BLaER1 treated with 17β-estradiol and CSF1 and Interleukin-3, amounts not matched to agents 10 nM and 100 nM (cell line): Measurements from ENCODE around the gene C19orf81.

Source experiments
- H3K27ac ChIP-seq, 11 experiments: shearing (Covaris generic); formaldehyde crosslinking; 2 replicates each; pipeline ENCODE4 v1.8.1; 2022
- H3K27me3 ChIP-seq, 11 experiments: shearing (Covaris generic); formaldehyde crosslinking; 2 replicates each; pipeline ENCODE4 v1.8.1; 2022
- H3K36me3 ChIP-seq, 11 experiments: shearing (Covaris generic); formaldehyde crosslinking; 2 replicates each; pipeline ENCODE4 v1.8.1; 2022
- H3K4me1 ChIP-seq, 10 experiments: shearing (Covaris generic); formaldehyde crosslinking; 2 replicates each; pipeline ENCODE4 v1.8.1; 2022
- H3K4me2 ChIP-seq, 11 experiments: shearing (Covaris generic); formaldehyde crosslinking; 2 replicates each; pipeline ENCODE4 v1.8.1; 2022
- H3K4me3 ChIP-seq, 10 experiments: shearing (Covaris generic); formaldehyde crosslinking; 2 replicates each; pipeline ENCODE4 v1.8.1; 2022
- H3K9ac ChIP-seq, 11 experiments: shearing (Covaris generic); formaldehyde crosslinking; 2 replicates each; pipeline ENCODE4 v1.8.1; 2022
- H3K9me3 ChIP-seq, 11 experiments: shearing (Covaris generic); formaldehyde crosslinking; replicated peaks in 1 of 11; 2 replicates each; pipeline ENCODE4 v1.8.1; 2022
- H4K20me1 ChIP-seq, 11 experiments: shearing (Covaris generic); formaldehyde crosslinking; 2 replicates each; pipeline ENCODE4 v1.8.1; 2022
- Cebpa-rat ChIP-seq, 11 experiments: shearing (Covaris generic); IDR thresholded peaks; 2 replicates each; pipeline ENCODE4 v1.8.1; 2022

Gene C19orf81

GRCh38 chr19:50628146-50628545, 21.1 kb upstream of the C19orf81 start:
- Histone ChIP-seq H3K27ac (no peak overlapping the region), H3K36me3 (no peaks in the 10 kb centered on the region), H3K9me3 (peaks cover 0 to 4% (median 1%) of the 10 kb centered on the region in 11 experiments; a peak in 11 of 22 replicates), H4K20me1 (no peaks in the 10 kb centered on the region), H3K4me1 (no peaks in the 10 kb centered on the region), H3K4me3 (no peak overlapping the region), H3K27me3 (no peaks in the 10 kb centered on the region), H3K4me2 (no peak overlapping the region), H3K9ac (no peak overlapping the region)
- TF ChIP-seq Cebpa-rat (IDR thresholded peaks at IDR 0.05): no peak

GRCh38 chr19:50628551-50628950, 20.7 kb upstream of the C19orf81 start:
- no peak overlapping the region for H3K27ac ChIP-seq
- peaks cover 2 to 8% (median 6%) of the 10 kb centered on the region in 11 experiments; a peak in 21 of 22 replicates for H3K9me3 ChIP-seq
- no peaks in the 10 kb centered on the region for H3K4me1 ChIP-seq
- no peak overlapping the region for H3K9ac ChIP-seq
- no peaks in the 10 kb centered on the region for H4K20me1 ChIP-seq
- peaks cover 0 to 3% (median 0%) of the 10 kb centered on the region in 11 experiments; a peak in 1 of 22 replicates for H3K36me3 ChIP-seq
- TF ChIP-seq Cebpa-rat (IDR thresholded peaks at IDR 0.05): no peak
- no peaks in the 10 kb centered on the region for H3K27me3 ChIP-seq
- H3K4me2 ChIP-seq: no peak overlapping the region
- no peak overlapping the region for H3K4me3 ChIP-seq

GRCh38 chr19:50629194-50629593, 20.1 kb upstream of the C19orf81 start:
- no peak overlapping the region for H3K9ac ChIP-seq
- peaks cover 9 to 14% (median 12%) of the 10 kb centered on the region in 11 experiments for H3K9me3 ChIP-seq
- no peak for TF ChIP-seq Cebpa-rat (IDR thresholded peaks at IDR 0.05)
- H3K27me3 ChIP-seq: no peaks in the 10 kb centered on the region
- H3K4me1 ChIP-seq: no peaks in the 10 kb centered on the region
- no peak overlapping the region for H3K4me3 ChIP-seq
- no peaks in the 10 kb centered on the region for H4K20me1 ChIP-seq
- no peak overlapping the region for H3K27ac ChIP-seq
- peaks cover 0 to 9% (median 0%) of the 10 kb centered on the region in 11 experiments; a peak in 6 of 22 replicates for H3K36me3 ChIP-seq
- H3K4me2 ChIP-seq: no peak overlapping the region

GRCh38 chr19:50629801-50630200, 19.4 kb upstream of the C19orf81 start:
- Histone ChIP-seq H3K4me1 (no peaks in the 10 kb centered on the region), H3K4me2 (no peak overlapping the region), H3K4me3 (no peak overlapping the region), H3K9ac (no peak overlapping the region), H3K27ac (no peak overlapping the region), H3K27me3 (no peaks in the 10 kb centered on the region), H4K20me1 (no peaks in the 10 kb centered on the region), H3K36me3 (peaks cover 0 to 11% (median 4%) of the 10 kb centered on the region in 11 experiments; a peak in 7 of 22 replicates), H3K9me3 (peaks cover 15 to 21% (median 18%) of the 10 kb centered on the region in 11 experiments)
- no peak for TF ChIP-seq Cebpa-rat (IDR thresholded peaks at IDR 0.05)

GRCh38 chr19:50632151-50632835, 17.0 kb upstream of the C19orf81 start:
- Histone ChIP-seq H4K20me1 (no peaks in the 10 kb centered on the region), H3K36me3 (peaks cover 0 to 11% (median 4%) of the 10 kb centered on the region in 11 experiments; a peak in 7 of 22 replicates), H3K4me1 (peaks cover 0 to 6% (median 0%) of the 10 kb centered on the region in 10 experiments; a peak in 3 of 20 replicates), H3K9me3 (peaks cover 19 to 29% (median 25%) of the 10 kb centered on the region in 11 experiments), H3K4me3 (no peak overlapping the region), H3K4me2 (no peak overlapping the region), H3K9ac (no peak overlapping the region), H3K27ac (no peak overlapping the region), H3K27me3 (no peaks in the 10 kb centered on the region)
- TF ChIP-seq Cebpa-rat (IDR thresholded peaks at IDR 0.05): no peak

GRCh38 chr19:50633359-50633758, 15.9 kb upstream of the C19orf81 start:
- Histone ChIP-seq H3K4me1 (peaks cover 0 to 6% (median 2%) of the 10 kb centered on the region in 10 experiments; a peak in 7 of 20 replicates), H3K27me3 (no peaks in the 10 kb centered on the region), H3K4me2 (no peak overlapping the region), H3K36me3 (peaks cover 0 to 11% (median 4%) of the 10 kb centered on the region in 11 experiments; a peak in 7 of 22 replicates), H3K27ac (no peak overlapping the region), H4K20me1 (no peaks in the 10 kb centered on the region), H3K4me3 (no peak overlapping the region), H3K9me3 (peaks cover 19 to 29% (median 25%) of the 10 kb centered on the region in 11 experiments), H3K9ac (no peak overlapping the region)
- no peak for TF ChIP-seq Cebpa-rat (IDR thresholded peaks at IDR 0.05)

GRCh38 chr19:50633973-50634372, 15.3 kb upstream of the C19orf81 start:
- Histone ChIP-seq H3K36me3 (peaks cover 0 to 11% (median 4%) of the 10 kb centered on the region in 11 experiments; a peak in 7 of 22 replicates), H3K4me3 (no peak overlapping the region), H3K27me3 (no peaks in the 10 kb centered on the region), H3K27ac (no peak overlapping the region), H3K4me2 (no peak overlapping the region), H3K4me1 (peaks cover 4 to 11% (median 7%) of the 10 kb centered on the region in 10 experiments; a peak in 18 of 20 replicates), H3K9ac (no peak overlapping the region), H3K9me3 (peaks cover 19 to 29% (median 25%) of the 10 kb centered on the region in 11 experiments), H4K20me1 (no peaks in the 10 kb centered on the region)
- TF ChIP-seq Cebpa-rat (IDR thresholded peaks at IDR 0.05): no peak

- no peaks in the 10 kb centered on the region for H3K27me3 ChIP-seq
- no peak overlapping the region for H3K4me3 ChIP-seq
- no peak for TF ChIP-seq Cebpa-rat (IDR thresholded peaks at IDR 0.05)
- peaks cover 6 to 18% (median 12%) of the 10 kb centered on the region in 10 experiments; a peak in 18 of 20 replicates for H3K4me1 ChIP-seq
- H3K27ac ChIP-seq: no peak overlapping the region
- H4K20me1 ChIP-seq: no peaks in the 10 kb centered on the region
- H3K4me2 ChIP-seq: peak overlapping the region in 2 of 11 experiments; percentile 15 to 46; a peak in 1 of 22 replicates
- H3K9me3 ChIP-seq: peaks cover 19 to 29% (median 25%) of the 10 kb centered on the region in 11 experiments
- no peak overlapping the region for H3K9ac ChIP-seq
- peaks cover 0 to 11% (median 4%) of the 10 kb centered on the region in 11 experiments; a peak in 7 of 22 replicates for H3K36me3 ChIP-seq
These were observed 12.7 kb upstream of the C19orf81 start for GRCh38 chr19:50636317-50637085.

- peak overlapping the region in 6 of 11 experiments; percentile 79 to 85 (median 83); a peak in 8 of 22 replicates for H3K9ac ChIP-seq
- H3K4me3 ChIP-seq: peak overlapping the region; percentile 67 to 89 (median 78); a peak in 18 of 20 replicates
- TF ChIP-seq Cebpa-rat (IDR thresholded peaks at IDR 0.05): no peak
- H3K9me3 ChIP-seq: peaks cover 15 to 22% (median 19%) of the 10 kb centered on the region in 11 experiments
- H3K4me2 ChIP-seq: peak overlapping the region; percentile 76 to 100 (median 97)
- no peaks in the 10 kb centered on the region for H4K20me1 ChIP-seq
- H3K27me3 ChIP-seq: peaks cover 0 to 6% (median 0%) of the 10 kb centered on the region in 11 experiments; a peak in 1 of 22 replicates
- H3K27ac ChIP-seq: no peak overlapping the region
- peaks cover 6 to 18% (median 12%) of the 10 kb centered on the region in 10 experiments; a peak in 18 of 20 replicates for H3K4me1 ChIP-seq
- peaks cover 0 to 8% (median 4%) of the 10 kb centered on the region in 11 experiments; a peak in 7 of 22 replicates for H3K36me3 ChIP-seq
These were observed 10.6 kb upstream of the C19orf81 start for GRCh38 chr19:50638600-50638999.
